Calu3 (cell line): ENCODE measurements around the gene NFAM1. TPM values are rescaled to one million over a fixed set of nuclear protein-coding genes. Genes with fewer than 3 reads are reported as not detected.

Source experiments
- BruUV-seq: library from RNA; stranded (reverse); fragments of 400-500 nt; replicated peaks from 2 replicates; lab custom pipeline; 2021; lab: Mats Ljungman, UMichigan
- CTCF ChIA-PET: fragments of 300-600 bp; sonication (Branson Sonifier 250); formaldehyde crosslinking; loops from one replicate; lab custom pipeline; 2022; ENCODE audit warnings: antibody characterized with exemption; lab: Charles Lee
- DNase-seq: peaks from one replicate; pipeline ENCODE4 v3.0.0; 2022
- H3K27ac Mint-ChIP-seq: one replicate; pipeline ENCODE4 v1.8.0; 2022; ENCODE audit warnings: mixed read lengths; ENCODE audit not compliant: unreplicated experiment
- H3K27me3 Mint-ChIP-seq: one replicate; pipeline ENCODE4 v1.8.0; 2022; ENCODE audit warnings: mixed read lengths; ENCODE audit not compliant: unreplicated experiment
- H3K36me3 Mint-ChIP-seq: one replicate; pipeline ENCODE4 v1.8.0; 2022; ENCODE audit warnings: mild to moderate bottlenecking, moderate library complexity, mixed read lengths; ENCODE audit not compliant: insufficient read depth, unreplicated experiment
- H3K4me1 Mint-ChIP-seq: one replicate; pipeline ENCODE4 v1.8.0; 2022; ENCODE audit warnings: mild to moderate bottlenecking, low read depth, mixed read lengths; ENCODE audit not compliant: unreplicated experiment
- H3K4me3 Mint-ChIP-seq: one replicate; pipeline ENCODE4 v1.8.0; 2022; ENCODE audit warnings: mild to moderate bottlenecking, low read depth, moderate library complexity, mixed read lengths; ENCODE audit not compliant: unreplicated experiment
- H3K9me3 Mint-ChIP-seq: one replicate; pipeline ENCODE4 v1.8.0; 2022; ENCODE audit warnings: low read depth, mixed read lengths; ENCODE audit not compliant: unreplicated experiment
- CTCF ChIP-seq: fragments of 200-600 bp; IDR thresholded peaks from one replicate; pipeline ENCODE4 v1.8.0; 2022; ENCODE audit warnings: antibody characterized with exemption; ENCODE audit not compliant: unreplicated experiment
- intact Hi-C: fragments of 100-400 bp; cut with micrococcal nuclease; formaldehyde crosslinking; loops from one replicate; pipeline ENCODE4 v1.10.0; 2022; ENCODE audit not compliant: unreplicated experiment
- total RNA-seq: library from RNA; stranded (reverse); gene quantifications from 2 replicates; pipeline ENCODE4 v1.2.3, GENCODE V29; 2022

Gene NFAM1
- total RNA-seq, 1 experiment from 2014 or later = 0.50 TPM

DNA sequence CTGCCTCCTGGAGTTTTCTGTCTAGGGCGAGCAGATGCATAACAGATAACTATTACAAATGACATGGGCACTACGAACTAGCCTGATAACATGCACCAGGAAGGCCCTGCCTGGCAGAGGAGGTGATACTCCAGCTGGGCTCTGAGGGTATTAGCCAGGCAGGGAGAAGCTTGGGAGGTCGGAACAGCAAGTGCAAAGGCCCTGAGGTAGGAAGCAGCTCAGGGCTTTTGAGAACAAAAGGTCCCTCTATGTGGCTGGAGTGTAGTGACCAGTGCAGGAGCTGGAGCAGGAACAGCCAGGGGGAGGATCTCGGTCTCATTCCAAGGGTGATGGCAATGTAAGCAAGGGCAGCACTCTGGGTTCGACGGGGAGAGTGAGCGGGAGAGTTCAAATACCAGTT, 100.1 kb downstream of the NFAM1 start:
- H3K9me3 Mint-ChIP-seq = no peaks in the 10 kb centered on the region
- peaks cover 75% of the 10 kb centered on the region for H3K27me3 Mint-ChIP-seq
- H3K4me3 Mint-ChIP-seq = no peak overlapping the region
- intact Hi-C loops = no loop called here
- no peaks in the 10 kb centered on the region for H3K36me3 Mint-ChIP-seq
- no peak for TF ChIP-seq CTCF
- BruUV-seq = no TSS peak
- no peak for DNase-seq
- CTCF ChIA-PET = no interaction called here
- no peaks in the 10 kb centered on the region for H3K4me1 Mint-ChIP-seq
- H3K27ac Mint-ChIP-seq = no peak overlapping the region

- no peak for DNase-seq
- Mint-ChIP-seq H3K27ac (no peak overlapping the region), H3K36me3 (no peaks in the 10 kb centered on the region), H3K4me1 (no peaks in the 10 kb centered on the region), H3K9me3 (no peaks in the 10 kb centered on the region), H3K27me3 (peaks cover 64% of the 10 kb centered on the region), H3K4me3 (no peak overlapping the region)
- TF ChIP-seq CTCF = no peak
- intact Hi-C loops = no loop called here
- CTCF ChIA-PET = no interaction called here
- no TSS peak for BruUV-seq
Observed at GRCh38 chr22:42331014-42331413, 101.2 kb downstream of the NFAM1 start.

Other genes with a start within 250 kb of the NFAM1 start
- 87.2 and 96.0 TPM in 2 replicates for gene TCF20, start 161.8 kb downstream of the NFAM1 start, total RNA-seq
- 64.7 and 71.4 TPM in 2 replicates for gene RRP7A, start 87.4 kb upstream of the NFAM1 start, total RNA-seq
- 0.45 and 0.76 TPM in 2 replicates for gene SERHL2, start 121.6 kb upstream of the NFAM1 start, total RNA-seq
- gene POLDIP3, start 182.5 kb upstream of the NFAM1 start, total RNA-seq = 59.4 and 60.1 TPM in 2 replicates
- 0.66 and 1.1 TPM in 2 replicates for gene ATP5MGL, start 208.2 kb upstream of the NFAM1 start, total RNA-seq
- gene CYB5R3, start 217.0 kb upstream of the NFAM1 start, total RNA-seq = 101 and 102 TPM in 2 replicates